ENCODE data around the gene UNC13D.
A peak's percentile ranks its signal among the peaks of the same experiment; 100 is the strongest.

The UNC13D gene

DNA sequence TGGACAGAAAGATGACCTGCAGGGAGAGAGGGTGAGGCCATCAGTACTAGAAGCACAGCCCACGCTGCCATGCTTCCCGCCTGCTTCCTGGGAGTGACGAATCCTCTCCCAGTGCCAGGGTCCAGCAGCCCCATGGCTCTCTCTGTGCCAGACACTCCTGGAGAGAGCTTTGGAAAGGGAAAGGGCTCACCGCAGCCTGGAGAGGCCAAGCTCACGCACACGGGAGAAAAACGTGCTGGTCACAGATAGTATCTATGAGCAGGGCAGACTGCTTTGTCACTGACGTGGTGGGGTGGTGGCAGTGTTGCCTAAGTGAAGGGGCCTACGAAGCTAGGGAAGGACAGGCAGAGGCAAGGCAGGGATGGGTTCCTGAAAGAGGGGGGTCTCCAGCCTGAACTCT, 5.5 kb upstream of the UNC13D start:
- FAIRE-seq = no peak

DNA sequence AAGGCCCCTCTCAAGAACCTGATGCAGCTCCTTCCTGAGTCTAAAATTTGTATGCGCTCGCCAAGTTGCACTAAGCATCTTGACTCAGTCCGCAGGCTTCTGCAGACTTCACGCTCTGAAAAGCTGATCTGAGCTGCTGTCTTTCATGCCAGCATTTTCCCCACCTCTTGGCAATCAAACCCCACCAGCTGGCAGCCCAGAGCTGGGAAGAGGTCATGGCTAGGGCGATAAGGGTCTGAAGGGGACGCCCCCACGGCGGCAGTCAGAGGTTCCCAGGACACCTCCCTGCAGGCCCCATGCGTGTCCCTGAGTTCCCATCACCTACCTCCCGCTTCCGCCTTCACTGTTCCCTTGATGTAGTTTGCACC, 5.1 kb upstream of the UNC13D start:
- TF ChIP-seq, protein P1, sequence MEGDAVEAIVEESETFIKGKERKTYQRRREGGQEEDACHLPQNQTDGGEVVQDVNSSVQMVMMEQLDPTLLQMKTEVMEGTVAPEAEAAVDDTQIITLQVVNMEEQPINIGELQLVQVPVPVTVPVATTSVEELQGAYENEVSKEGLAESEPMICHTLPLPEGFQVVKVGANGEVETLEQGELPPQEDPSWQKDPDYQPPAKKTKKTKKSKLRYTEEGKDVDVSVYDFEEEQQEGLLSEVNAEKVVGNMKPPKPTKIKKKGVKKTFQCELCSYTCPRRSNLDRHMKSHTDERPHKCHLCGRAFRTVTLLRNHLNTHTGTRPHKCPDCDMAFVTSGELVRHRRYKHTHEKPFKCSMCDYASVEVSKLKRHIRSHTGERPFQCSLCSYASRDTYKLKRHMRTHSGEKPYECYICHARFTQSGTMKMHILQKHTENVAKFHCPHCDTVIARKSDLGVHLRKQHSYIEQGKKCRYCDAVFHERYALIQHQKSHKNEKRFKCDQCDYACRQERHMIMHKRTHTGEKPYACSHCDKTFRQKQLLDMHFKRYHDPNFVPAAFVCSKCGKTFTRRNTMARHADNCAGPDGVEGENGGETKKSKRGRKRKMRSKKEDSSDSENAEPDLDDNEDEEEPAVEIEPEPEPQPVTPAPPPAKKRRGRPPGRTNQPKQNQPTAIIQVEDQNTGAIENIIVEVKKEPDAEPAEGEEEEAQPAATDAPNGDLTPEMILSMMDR (IDR thresholded peaks at IDR 0.05; ENCODE audit: insufficient read depth, missing control alignments) = no peak
- no peak for FAIRE-seq
- no peak for DNase-seq (ENCODE audit: insufficient read length, low spot score)

More for the DNA sequence above, 5.5 kb upstream of the UNC13D start:
- DNase-seq (ENCODE audit: insufficient read length, low spot score) = no peak
- TF ChIP-seq, protein P1 (IDR thresholded peaks at IDR 0.05; ENCODE audit: insufficient read depth, missing control alignments) = no peak

DNA sequence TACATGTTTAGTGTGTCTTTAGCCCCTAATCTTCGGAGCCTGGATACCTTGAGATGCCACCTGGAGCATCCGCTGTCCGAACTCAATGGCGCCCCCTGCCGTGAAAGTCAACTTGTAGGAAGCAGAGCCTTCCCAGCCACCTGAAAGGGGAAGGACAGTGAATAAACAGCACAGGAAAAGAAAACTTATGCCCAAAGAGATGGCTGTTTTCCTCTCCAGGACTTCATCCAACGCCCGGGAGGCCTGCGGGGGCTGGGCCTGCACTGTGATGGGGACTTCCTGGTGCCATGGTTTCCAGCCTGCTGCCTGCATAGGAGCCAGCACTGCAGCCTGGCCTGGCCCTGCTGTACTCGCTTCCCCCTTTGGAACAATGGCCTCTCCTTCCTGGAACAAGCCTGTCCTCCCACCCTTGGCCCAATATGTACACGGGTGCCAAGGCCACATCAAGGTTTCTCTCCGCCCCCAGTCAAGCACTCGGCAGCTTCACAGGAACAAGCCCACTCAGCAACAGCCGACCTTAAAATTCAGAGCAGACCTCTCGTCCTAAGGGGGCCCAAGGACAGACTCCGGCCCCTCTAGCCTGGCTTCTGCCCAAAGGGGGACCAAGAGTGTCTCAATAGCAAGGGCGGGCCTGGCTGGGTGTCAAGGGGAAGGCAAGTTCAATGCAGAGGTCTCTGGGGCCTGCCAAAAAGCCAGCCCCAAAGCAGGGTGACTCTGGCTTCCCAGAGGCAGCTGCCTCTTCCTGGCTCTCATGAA, 4.5 kb upstream of the UNC13D start:
- TF ChIP-seq, protein P1 (IDR thresholded peaks at IDR 0.05; ENCODE audit: insufficient read depth, missing control alignments) = peak; percentile 82
- DNase-seq (ENCODE audit: insufficient read length, low spot score) (no peak), FAIRE-seq (no peak)

DNA sequence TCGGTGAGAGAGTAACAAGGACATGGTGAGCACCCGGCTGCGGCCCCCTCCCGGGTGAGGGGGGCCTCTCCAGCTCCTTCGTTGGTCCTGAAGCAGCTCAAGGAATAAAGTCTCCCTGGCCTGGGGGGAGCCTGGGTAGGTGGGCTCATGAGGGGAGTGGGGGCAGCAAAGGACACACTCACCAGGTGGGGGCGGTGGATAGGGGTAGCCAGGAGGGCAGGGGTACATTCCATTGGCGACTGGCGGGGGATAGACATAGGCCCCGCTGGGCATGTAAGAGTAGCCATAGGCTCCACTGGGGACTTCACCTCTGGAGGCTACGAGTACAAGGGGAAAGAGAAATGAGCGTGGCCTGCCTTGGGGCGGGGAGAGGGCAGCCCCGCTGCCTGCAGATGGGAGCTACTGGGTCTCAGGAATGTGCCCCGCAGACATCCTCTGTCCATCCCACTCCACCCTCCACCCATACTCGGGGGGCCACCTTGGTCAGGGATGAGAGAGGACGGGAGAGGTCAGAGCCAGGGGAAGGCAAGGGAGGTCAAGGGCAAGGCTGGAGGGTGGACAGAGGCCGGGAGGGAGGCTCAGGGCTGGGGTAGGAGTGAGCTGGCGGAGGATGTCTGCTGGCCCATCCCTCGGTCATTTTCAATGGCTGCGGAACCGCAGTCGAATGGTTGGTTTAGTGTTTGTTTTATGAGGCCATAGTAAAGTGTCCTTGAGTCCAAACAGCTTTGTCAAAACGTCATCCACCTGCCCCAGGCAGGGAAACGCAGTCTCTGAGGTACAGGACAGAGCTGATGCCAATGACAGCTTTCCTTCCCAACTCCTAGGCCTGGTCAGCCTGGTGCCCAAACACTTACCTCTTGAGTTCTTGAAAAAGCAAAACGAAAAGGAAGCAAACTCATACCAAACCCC, 3.7 kb upstream of the UNC13D start:
- DNase-seq (ENCODE audit: insufficient read length, low spot score) (no peak), FAIRE-seq (no peak)
- TF ChIP-seq, protein P1 (IDR thresholded peaks at IDR 0.05; ENCODE audit: insufficient read depth, missing control alignments) = no peak

DNA sequence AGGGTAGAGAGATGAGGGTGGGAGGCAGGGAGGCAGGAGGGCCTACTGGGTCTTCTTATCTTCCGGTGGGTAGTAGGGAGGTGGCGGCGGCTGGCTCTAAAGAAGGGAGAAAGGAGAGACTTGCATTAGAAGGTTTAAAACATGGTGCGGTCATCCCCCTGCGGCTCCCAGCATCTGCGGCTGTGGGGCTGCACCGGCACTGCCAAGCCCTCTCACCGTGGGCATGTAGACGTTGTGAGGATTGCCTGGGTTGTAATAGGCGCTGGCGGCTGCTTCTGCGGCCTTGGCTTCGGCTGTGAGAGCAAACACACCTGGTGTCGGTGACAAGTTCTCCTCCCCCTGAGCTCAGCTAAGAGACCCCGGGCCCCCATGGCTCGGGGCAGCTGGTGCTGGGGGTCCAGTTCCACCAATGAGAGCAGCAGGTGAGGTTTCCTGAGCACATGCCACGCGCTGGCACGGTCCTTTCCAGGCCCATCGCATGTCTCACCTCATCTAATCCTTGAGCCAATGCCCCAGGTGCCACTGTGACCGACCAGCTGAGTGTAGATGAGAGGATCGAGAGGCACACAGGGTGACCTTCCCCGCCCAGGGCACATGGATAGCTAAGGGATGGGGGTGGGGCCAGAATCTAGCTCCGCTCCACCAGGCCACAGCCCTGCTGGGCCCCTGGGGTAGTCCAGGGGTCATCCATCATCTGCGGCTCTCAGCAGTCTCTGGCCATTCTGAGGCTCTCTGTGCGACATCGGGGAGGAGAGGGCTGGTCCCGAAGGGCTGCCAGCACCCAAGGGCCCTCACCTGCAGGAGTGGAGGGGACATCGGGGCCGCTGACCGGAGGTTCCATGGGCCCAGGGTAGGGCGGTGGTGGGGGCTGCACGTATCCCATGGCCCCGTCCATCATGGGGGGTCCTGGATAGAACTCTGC, 2.7 kb upstream of the UNC13D start:
- DNase-seq (ENCODE audit: insufficient read length, low spot score) = no peak
- no peak for FAIRE-seq
- TF ChIP-seq, protein P1 (IDR thresholded peaks at IDR 0.05; ENCODE audit: insufficient read depth, missing control alignments) = no peak

DNA sequence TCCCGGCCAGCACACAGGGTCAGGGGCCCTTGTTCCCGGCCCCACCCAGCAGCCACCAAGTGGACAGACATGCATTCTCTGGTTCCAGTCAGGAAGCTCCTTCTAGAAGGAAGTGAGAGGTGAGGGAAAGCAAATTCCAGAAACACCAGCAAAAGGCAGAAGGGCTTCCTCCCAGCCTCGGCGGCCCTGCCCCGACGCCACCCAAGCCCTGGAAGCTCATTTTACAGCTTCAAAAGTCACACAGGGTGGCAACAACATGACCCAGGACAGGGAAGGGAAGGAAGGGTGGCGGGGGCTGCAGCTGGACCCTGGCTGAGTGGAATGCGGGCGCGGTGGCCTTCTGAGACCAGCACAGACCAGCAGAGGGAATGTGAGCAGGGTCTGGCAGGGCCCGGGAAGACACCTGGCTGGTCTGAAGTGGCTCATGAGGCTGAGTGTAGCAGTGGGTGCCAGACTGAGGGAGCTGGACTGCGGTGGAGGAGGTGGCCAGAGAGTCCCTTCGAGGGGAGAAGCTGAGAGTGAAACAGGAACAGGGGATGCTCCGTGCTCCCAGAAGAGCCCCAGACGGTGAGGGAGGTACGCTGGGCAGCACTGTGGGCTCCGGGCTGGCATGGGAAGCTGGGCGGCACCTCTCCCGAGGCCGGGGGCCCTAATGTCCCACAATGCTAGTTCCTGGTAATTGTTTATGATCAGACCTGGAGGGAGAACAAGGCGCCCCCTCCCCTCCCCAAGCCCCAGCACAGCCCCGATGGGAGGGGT, 1.9 kb upstream of the UNC13D start:
- FAIRE-seq = no peak
- DNase-seq (ENCODE audit: insufficient read length, low spot score) = no peak
- TF ChIP-seq, protein P1 (IDR thresholded peaks at IDR 0.05; ENCODE audit: insufficient read depth, missing control alignments) = no peak
